WTC11 (cell line): ENCODE results near the gene BDKRB2. TPM values are rescaled to one million over a fixed set of nuclear protein-coding genes. Genes with fewer than 3 reads are reported as not detected.

Experiments used
- ATAC-seq: fragments of 200-7000 bp; cut with Tn5 transposase; 2 replicates; pipeline ENCODE4 v1.10.0; 2021; ENCODE audit warnings: mild to moderate bottlenecking, moderate library complexity
- CTCF ChIA-PET: fragments of 300-600 bp; sonication (Branson Sonifier 250); formaldehyde crosslinking; loops from one replicate; lab custom pipeline; 2021; ENCODE audit warnings: antibody characterized with exemption; lab: Charles Lee
- POLR2A ChIA-PET: fragments of 350-600 bp; sonication (Branson Sonifier 250); formaldehyde crosslinking; loops from one replicate; lab custom pipeline; 2021; ENCODE audit warnings: antibody characterized with exemption; lab: Charles Lee
- DNase-seq: peaks from one replicate; pipeline ENCODE4 v3.0.0; 2021; ENCODE audit warnings: low spot score
- H3K27ac Mint-ChIP-seq: 2 replicates; pipeline ENCODE4 v1.8.0; 2021; ENCODE audit warnings: mixed read lengths
- H3K27me3 Mint-ChIP-seq: 2 replicates; pipeline ENCODE4 v1.8.0; 2021; ENCODE audit warnings: low read depth, mild to moderate bottlenecking, moderate library complexity, mixed read lengths
- H3K36me3 Mint-ChIP-seq: 2 replicates; pipeline ENCODE4 v1.8.0; 2021; ENCODE audit warnings: mixed read lengths
- H3K4me1 Mint-ChIP-seq: 2 replicates; pipeline ENCODE4 v1.8.0; 2022; ENCODE audit warnings: mixed read lengths
- H3K4me3 Mint-ChIP-seq: 2 replicates; pipeline ENCODE4 v1.8.0; 2021; ENCODE audit warnings: mild to moderate bottlenecking, moderate library complexity, mixed read lengths
- H3K9me3 Mint-ChIP-seq: 2 replicates; pipeline ENCODE4 v1.8.0; 2021; ENCODE audit warnings: mixed read lengths
- AFF4 ChIP-seq: sonication (generic); formaldehyde crosslinking; IDR thresholded peaks from 2 replicates; pipeline ENCODE4 v1.8.1; 2023; ENCODE audit warnings: mild to moderate bottlenecking, missing genetic modification reagents, borderline replicate concordance
- ATF6 ChIP-seq: sonication (generic); formaldehyde crosslinking; IDR thresholded peaks from 2 replicates; pipeline ENCODE4 v1.8.1; 2023; ENCODE audit warnings: mild to moderate bottlenecking, missing genetic modification reagents
- CBFB ChIP-seq: sonication (generic); formaldehyde crosslinking; IDR thresholded peaks from 2 replicates; pipeline ENCODE4 v1.8.1; 2022; ENCODE audit warnings: mild to moderate bottlenecking, low read depth, missing genetic modification reagents
- CREM ChIP-seq: sonication (generic); formaldehyde crosslinking; IDR thresholded peaks from 2 replicates; pipeline ENCODE4 v1.8.1; 2022; ENCODE audit warnings: mild to moderate bottlenecking, missing genetic modification reagents, moderate library complexity
- E2F4 ChIP-seq: sonication (generic); formaldehyde crosslinking; IDR thresholded peaks from 2 replicates; pipeline ENCODE4 v1.8.1; 2022; ENCODE audit warnings: low read depth, mild to moderate bottlenecking, moderate library complexity, missing genetic modification reagents, borderline replicate concordance
- NFATC4 ChIP-seq: fragments of 250-450 bp; sonication (Bioruptor Pico); IDR thresholded peaks from 2 replicates; pipeline ENCODE4 v1.9.0; 2021; ENCODE audit warnings: mild to moderate bottlenecking
- PRDM15 ChIP-seq: sonication (generic); formaldehyde crosslinking; IDR thresholded peaks from 2 replicates; pipeline ENCODE4 v1.8.0; 2022; ENCODE audit warnings: missing genetic modification reagents
- RORB ChIP-seq: fragments of 250-450 bp; sonication (Bioruptor Pico); IDR thresholded peaks from 2 replicates; pipeline ENCODE4 v1.9.0; 2021; ENCODE audit warnings: mild to moderate bottlenecking
- TP53 ChIP-seq: sonication (generic); formaldehyde crosslinking; IDR thresholded peaks from 2 replicates; pipeline ENCODE4 v1.8.1; 2023; ENCODE audit warnings: mild to moderate bottlenecking, missing genetic modification reagents
- USF1 ChIP-seq: sonication (generic); formaldehyde crosslinking; IDR thresholded peaks from 2 replicates; pipeline ENCODE4 v1.8.0; 2022; ENCODE audit warnings: mild to moderate bottlenecking, missing genetic modification reagents
- ZBTB43 ChIP-seq: sonication (generic); formaldehyde crosslinking; IDR thresholded peaks from 2 replicates; pipeline ENCODE4 v1.8.1; 2023; ENCODE audit warnings: mild to moderate bottlenecking, missing genetic modification reagents
- ZNF121 ChIP-seq: sonication (generic); formaldehyde crosslinking; IDR thresholded peaks from 2 replicates; pipeline ENCODE4 v1.8.0; 2023; ENCODE audit warnings: missing genetic modification reagents
- ZNF263 ChIP-seq: sonication (generic); formaldehyde crosslinking; IDR thresholded peaks from 2 replicates; pipeline ENCODE4 v1.8.1; 2022; ENCODE audit warnings: low read depth, mild to moderate bottlenecking, moderate library complexity, missing genetic modification reagents
- ZNF396 ChIP-seq: fragments of 250-450 bp; sonication (Bioruptor Pico); IDR thresholded peaks from 2 replicates; pipeline ENCODE4 v1.8.0; 2021; ENCODE audit warnings: mild to moderate bottlenecking, moderate library complexity, borderline replicate concordance
- ZNF416 ChIP-seq: fragments of 250-450 bp; sonication (Bioruptor Pico); IDR thresholded peaks from 2 replicates; pipeline ENCODE4 v1.9.0; 2021; ENCODE audit warnings: mild to moderate bottlenecking, inconsistent platforms
- ZNF512 ChIP-seq: sonication (generic); formaldehyde crosslinking; IDR thresholded peaks from 2 replicates; pipeline ENCODE4 v1.8.1; 2022; ENCODE audit warnings: missing genetic modification reagents, borderline replicate concordance
- total RNA-seq: library from RNA; stranded (reverse); gene quantifications from 3 replicates; pipeline ENCODE4 v1.2.3, GENCODE V29; 2021

Gene BDKRB2
- total RNA-seq, 1 experiment from 2014 or later: 0.17 TPM

GRCh38 chr14:96170961-96171592 lies 33.6 kb upstream of the BDKRB2 start (continued):
- TF ChIP-seq AFF4: no peak
- no peak for TF ChIP-seq ZNF396 (CRISPR knock-in tag)
- TF ChIP-seq ZBTB43 (CRISPR knock-in tag): no peak
- no peak for TF ChIP-seq CBFB (CRISPR knock-in tag)

- ChIA-PET POLR2A (no interaction called here), CTCF (interaction anchor here (0.5 to 1.0 kb wide), 3 partner anchors 12 to 1044 kb away, joined by 3 to 4 read pairs (median 3); no protein-coding TSS in a partner anchor)
- no peak for DNase-seq
- no peaks in the 10 kb centered on the region for H3K9me3 Mint-ChIP-seq
- ATAC-seq: peak; percentile 31
- H3K4me3 Mint-ChIP-seq: no peak overlapping the region
- TF ChIP-seq ZNF121 (no peak), ZNF263 (CRISPR knock-in tag) (no peak), RORB (no peak), ZNF512 (CRISPR knock-in tag) (no peak), E2F4 (CRISPR knock-in tag) (no peak), NFATC4 (CRISPR knock-in tag) (no peak)
- no peaks in the 10 kb centered on the region; the same call in 1 of the 2 replicates for H3K27me3 Mint-ChIP-seq
- 0 out of 2 replicates have a peak, but pooled peaks cover 3% of the 10 kb centered on the region for H3K4me1 Mint-ChIP-seq
- H3K36me3 Mint-ChIP-seq: no peaks in the 10 kb centered on the region
- H3K27ac Mint-ChIP-seq: no peak overlapping the region
Measured at GRCh38 chr14:96173636-96174475, 30.8 kb upstream of the BDKRB2 start.

- no peak for DNase-seq
- 0 out of 2 replicates have a peak, but pooled peaks cover 3% of the 10 kb centered on the region for H3K4me1 Mint-ChIP-seq
- H3K27me3 Mint-ChIP-seq: no peaks in the 10 kb centered on the region; the same call in 1 of the 2 replicates
- no peaks in the 10 kb centered on the region for H3K36me3 Mint-ChIP-seq
- no peak overlapping the region for H3K27ac Mint-ChIP-seq
- ATAC-seq: no peak
- H3K4me3 Mint-ChIP-seq: no peak overlapping the region
- peaks cover 6% of the 10 kb centered on the region for H3K9me3 Mint-ChIP-seq
- ChIA-PET CTCF (interaction anchor here (0.9 kb wide), 1 partner anchor 76 kb away, joined by 3 read pairs; no protein-coding TSS in a partner anchor), POLR2A (no interaction called here)
- TF ChIP-seq PRDM15 (no peak), USF1 (CRISPR knock-in tag) (no peak), TP53 (CRISPR knock-in tag) (no peak), CBFB (CRISPR knock-in tag) (no peak), ZNF416 (CRISPR knock-in tag) (no peak), ZNF396 (CRISPR knock-in tag) (no peak), CREM (CRISPR knock-in tag) (no peak), ATF6 (CRISPR knock-in tag) (no peak)
Measured at GRCh38 chr14:96176275-96176674, 28.4 kb upstream of the BDKRB2 start.
